ENCODE results near the gene SPOCK1.
"Not testable (repeated sequence)": the region's sequence is repeated elsewhere in the genome, so short reads cannot be mapped to it uniquely, and the experiment has no call there.

SPOCK1 gene

GRCh38 chr5:136994154-136994553, 505.0 kb downstream of the SPOCK1 start:
- DNase-seq: no peak

- no peak for DNase-seq
Observed at GRCh38 chr5:136992796-136993489, 506.2 kb downstream of the SPOCK1 start.

GRCh38 chr5:136985785-136986475, 513.2 kb downstream of the SPOCK1 start:
- no peak for DNase-seq

GRCh38 chr5:136984772-136985446, 514.2 kb downstream of the SPOCK1 start:
- no peak for DNase-seq

- no peak for DNase-seq
Observed at GRCh38 chr5:136981936-136982335, 517.2 kb downstream of the SPOCK1 start.

GRCh38 chr5:136979131-136979530, 520.0 kb downstream of the SPOCK1 start:
- no peak for DNase-seq

- no peak for DNase-seq
Observed at GRCh38 chr5:136963504-136963903, 535.6 kb downstream of the SPOCK1 start.

- DNase-seq: no peak
Observed at GRCh38 chr5:136957428-136957827, 541.7 kb downstream of the SPOCK1 start.

GRCh38 chr5:136954142-136954541, 545.0 kb downstream of the SPOCK1 start:
- DNase-seq: not testable (repeated sequence)

- not testable (repeated sequence) for DNase-seq
Observed at GRCh38 chr5:136953346-136954069, 545.6 kb downstream of the SPOCK1 start.

GRCh38 chr5:136927571-136927970, 571.6 kb downstream of the SPOCK1 start:
- no peak for DNase-seq

GRCh38 chr5:136926073-136926472, 573.1 kb downstream of the SPOCK1 start:
- DNase-seq: no peak
